HG03460 (cell line): ENCODE data around the gene CCBE1.
"Not testable (repeated sequence)": the region's sequence is repeated elsewhere in the genome, so short reads cannot be mapped to it uniquely, and the experiment has no call there.

ENCODE experiments used
- ATAC-seq: cut with Tn5 transposase; IDR thresholded peaks from one replicate; pipeline ENCODE4 v1.9.1; 2021; ENCODE audit not compliant: unreplicated experiment

The CCBE1 gene

DNA sequence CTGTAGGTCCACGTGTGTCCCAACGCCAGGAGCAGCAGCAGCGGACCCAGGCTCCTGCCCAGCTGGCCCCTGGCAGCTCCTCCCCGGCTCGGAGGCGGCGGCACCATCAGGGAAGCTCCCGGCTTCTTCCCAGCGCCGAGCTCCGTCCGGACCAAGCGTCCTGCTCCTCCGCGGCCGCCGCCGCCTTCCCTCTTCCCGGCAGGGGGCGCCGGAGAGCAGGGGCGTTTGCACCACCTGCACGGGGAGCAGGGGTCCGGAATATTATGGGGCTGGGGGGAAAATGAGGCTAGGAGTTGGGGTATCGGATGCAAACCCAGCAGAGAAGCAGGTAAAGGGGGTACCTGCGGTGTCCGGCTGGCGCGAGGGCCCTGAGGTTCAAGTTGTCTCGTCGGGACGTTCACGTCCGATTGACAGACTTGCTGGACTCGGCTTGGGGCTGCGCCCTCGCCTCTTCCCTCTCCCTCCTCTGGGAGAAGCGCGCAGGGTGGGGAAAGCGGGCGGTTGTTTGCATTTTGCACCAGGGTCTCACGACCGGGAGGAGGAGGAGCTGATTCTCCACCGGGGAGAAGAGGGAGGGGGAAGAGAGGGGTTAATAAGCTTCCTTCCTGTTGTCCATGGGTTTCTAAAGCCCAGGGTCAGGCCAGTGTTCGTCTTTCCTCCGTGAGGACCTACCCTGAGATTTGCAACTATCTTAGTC is at the start of gene CCBE1:
Gene CCBE1 (minus strand): TSS at position 188 of the 697 bp plus-strand sequence.
- no peak for ATAC-seq

DNA sequence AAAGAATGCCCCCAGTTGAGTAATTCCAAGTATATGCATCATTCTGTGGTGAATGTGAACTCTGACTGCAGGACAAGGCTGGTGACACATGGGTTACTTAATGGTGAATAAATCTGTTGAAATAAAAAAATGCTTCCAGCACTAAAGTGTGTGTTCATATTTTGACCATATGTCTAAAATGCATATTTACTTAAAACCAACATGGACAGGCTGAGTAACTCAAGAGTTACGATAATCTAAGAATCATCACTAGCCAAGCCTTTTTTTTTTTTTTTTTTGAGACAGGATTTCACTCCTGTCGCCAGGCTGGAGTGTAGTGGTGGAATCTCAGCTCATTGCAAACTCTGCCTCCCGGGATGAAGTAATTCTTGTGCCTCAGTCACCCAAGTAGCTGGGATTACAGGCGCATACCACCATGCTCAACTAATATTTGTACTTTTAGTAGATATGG is 47.1 kb upstream of the CCBE1 start:
- ATAC-seq = no peak

DNA sequence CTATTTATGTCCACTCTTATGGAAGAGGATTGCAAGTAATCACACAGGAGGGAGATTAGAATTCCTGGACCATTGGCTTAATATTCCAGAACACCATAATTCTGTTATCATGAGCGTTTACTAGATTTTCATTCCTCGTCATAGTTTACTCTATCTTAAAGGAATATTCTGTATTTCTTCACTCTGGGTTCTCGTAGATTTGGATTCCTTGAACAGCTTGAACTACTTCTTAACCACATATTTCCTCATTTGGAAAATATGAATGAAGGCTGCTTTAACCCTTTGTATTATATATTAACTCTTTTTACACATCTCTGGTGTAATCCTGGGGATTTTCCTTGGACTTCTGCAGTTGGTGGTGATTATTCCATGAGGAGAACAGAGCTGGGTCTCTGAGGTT is 46.3 kb upstream of the CCBE1 start:
- ATAC-seq = no peak

DNA sequence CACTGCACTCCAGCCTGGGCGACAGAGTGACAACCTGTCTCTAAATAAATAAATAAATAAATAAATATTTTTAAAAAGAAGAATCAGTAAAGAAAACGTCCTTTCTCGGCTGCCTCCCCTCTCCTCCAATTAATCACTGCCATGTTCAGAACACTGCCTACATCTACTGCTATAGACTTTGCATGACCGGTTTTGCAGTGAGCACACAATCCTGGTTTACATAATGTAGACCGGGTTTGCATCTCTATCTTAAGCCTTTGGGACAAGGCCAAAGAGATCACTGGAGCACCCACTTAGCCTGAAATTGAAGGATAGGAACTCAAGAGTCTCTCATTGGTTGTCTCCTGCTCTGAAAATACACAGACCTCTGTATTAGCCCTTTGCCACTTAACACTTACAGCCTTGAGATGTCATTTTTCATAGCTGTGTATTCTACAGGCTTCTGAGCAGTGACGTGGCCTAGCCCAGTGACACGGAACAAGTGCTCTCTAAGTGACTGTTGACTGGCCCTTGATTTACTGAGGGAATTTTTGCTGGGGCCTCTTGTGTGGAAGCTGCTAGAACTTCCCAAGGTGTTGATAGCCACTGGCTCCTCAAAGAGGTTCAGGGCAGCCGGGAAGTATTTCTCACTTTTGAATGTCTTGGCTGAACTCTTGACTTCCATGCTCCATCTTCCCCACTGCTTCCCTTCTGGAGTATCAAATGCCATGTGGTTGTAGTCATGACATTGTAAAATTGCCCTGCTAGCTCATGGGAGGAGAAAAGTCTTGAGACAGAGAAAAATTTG is 45.3 kb upstream of the CCBE1 start:
- ATAC-seq = no peak

DNA sequence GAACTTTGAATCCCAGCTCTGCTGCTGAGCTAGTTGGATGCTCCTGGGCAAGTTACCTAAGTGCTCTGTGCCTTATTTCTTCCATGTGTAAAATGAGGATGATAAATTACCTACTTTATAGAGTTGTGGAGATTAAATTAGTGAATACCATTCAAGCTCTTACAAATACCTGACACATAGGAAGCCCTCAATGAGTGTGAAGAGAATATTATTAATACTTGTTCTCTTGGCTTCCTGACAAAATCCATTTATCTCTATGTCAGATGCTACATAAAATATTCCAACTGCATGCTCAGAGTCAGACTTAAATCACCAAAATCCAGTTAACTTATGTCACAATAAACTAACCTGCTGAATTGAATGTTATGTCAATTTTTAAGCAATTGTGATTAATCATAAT is 42.9 kb upstream of the CCBE1 start:
- no peak for ATAC-seq

DNA sequence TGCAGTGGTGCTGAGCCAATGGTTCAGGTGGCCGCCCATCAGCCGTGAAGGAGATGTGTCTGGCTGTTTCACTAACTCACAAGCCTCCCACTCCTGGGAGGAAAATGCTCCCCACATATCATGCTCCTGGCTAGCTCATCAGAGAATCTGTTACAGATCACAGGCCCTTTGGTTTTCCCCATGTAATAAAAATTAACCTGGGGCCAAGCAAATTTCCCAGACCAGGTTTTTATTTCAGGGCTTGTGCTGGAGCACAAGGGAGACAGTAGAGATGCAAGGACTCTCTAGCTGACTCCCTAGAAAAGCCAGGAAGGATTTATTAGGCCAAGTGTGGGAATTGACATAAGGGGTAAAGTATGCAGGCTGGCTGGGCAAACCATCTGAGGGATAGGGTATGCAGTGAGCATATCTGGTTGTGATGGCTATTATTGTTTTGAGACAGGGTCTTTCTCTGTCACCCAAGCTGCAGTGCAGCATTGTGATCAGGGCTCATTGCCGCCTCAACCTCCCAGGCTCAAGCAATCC is 40.6 kb upstream of the CCBE1 start:
- ATAC-seq = no peak

DNA sequence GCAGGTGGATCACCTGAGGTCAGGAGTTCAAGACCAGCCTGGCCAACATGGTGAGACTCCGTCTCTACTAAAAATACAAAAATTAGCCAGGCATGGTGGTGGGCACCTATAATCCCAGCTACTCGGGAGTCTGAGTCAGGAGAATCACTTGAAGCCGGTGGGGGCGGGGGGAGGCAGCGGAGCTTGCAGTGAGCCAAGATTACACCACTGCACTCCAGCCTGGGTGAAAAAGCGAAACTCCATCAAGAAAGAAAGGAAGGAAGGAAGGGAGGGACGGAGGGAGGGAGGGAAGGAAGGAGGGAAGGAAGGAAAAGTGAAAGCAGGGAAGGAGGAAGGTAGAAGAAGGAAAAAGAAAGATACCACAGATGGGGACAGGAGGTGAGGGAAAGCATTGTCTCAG is 40.1 kb upstream of the CCBE1 start:
- ATAC-seq = not testable (repeated sequence)

DNA sequence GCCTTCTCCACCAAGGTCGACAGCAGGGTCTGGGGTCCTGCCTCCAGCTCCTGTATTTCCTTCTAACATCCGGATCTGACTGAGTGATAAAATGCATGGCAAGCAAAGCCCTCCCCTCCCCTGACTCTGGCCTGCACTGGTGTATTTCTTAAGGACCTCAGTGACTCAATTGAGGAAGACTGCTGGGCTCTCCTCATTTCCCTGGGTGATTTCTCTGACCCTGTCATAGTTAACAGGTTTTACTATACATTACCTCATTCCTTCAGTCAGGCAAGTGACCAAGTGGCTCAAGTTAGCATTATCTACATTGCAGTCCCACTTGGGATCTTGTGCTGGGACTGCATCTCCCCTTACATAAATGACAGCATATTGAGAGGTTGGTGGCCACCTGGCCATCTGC is 38.8 kb upstream of the CCBE1 start:
- no peak for ATAC-seq

DNA sequence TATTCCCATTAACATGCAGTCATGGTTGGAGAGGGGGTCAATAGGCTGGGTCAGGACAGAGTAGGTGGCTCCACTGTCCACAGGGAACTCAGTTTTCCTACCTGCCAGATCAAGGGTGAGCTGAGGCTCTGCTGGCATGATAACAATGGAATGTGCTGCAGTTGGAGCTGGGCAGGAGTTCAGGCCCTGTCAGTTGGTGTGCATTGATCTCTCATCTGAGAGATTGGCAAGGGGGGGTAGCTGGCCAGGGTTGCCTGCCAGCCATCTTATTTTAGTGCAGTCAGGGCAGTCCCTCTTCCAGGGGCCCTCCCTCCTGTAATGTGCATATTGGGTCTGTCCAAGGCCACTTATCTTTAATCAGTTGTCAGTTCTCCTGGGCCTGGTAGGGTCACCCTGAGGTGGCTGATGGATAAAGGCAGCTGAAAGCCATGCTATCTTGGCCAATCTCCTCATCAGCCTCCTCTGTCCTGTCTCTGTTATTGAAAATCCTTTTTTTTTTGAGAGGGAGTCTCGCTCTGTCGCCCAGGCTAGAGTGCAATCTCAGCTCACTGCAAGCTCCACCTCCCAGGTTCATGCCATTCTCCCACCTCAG is 38.1 kb upstream of the CCBE1 start:
- ATAC-seq = no peak

DNA sequence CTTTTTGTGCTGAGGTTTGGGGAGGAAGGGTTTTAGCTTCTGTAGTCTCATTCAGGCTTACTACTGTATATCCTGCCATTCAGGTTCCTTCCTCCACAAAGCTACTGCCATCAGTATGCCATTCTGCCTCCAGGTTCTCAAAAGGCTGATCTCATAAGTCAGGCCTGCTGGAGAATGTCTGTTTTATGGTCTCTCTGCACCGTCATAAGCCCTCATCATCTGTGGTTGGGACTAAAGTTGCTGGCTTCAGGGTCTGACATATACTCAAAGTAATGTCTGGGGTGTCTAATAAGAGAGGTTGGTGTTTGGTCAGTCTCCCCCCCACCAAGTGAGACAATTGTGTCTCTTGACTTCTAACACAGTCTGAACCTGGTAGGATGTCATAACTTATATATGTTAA is 36.2 kb upstream of the CCBE1 start:
- ATAC-seq = no peak

DNA sequence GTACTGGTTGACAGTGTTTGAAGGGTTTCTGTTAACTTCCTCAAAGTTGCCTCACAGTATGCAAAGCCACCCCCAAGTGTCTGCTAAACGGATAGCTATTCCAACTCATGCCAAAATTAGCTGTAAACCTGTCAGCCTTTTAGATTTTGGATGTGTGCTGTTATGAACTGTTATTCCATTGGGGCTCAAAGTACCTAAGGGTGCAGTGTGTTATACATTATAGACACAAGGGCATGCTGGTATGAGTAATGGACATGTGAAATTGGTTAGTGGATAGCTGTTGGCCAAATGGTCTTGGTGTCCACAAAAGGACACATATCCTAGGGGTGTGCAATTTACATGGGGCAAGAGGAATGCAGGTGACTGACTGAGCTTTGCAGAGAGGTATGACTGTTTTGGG is 33.7 kb upstream of the CCBE1 start:
- ATAC-seq = no peak

DNA sequence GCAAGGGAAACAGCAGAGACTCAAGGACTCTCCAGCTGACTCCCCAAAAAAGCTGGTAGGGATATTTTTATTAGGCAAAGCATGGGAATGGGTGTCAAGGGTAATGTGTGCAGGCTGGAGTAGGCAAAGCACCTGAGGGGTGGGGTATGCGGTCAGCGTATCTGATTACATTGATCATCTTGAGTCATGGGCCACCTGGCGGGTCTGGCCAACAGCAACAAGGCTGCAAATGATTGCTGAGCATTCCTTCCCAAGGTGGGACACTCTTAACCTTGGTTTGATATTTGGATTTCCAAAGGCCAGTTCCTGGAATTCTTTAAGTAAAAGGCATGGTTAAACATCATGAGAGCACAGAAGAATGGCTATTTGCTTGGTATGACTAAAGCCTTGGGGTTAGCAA is 32.6 kb upstream of the CCBE1 start:
- no peak for ATAC-seq

DNA sequence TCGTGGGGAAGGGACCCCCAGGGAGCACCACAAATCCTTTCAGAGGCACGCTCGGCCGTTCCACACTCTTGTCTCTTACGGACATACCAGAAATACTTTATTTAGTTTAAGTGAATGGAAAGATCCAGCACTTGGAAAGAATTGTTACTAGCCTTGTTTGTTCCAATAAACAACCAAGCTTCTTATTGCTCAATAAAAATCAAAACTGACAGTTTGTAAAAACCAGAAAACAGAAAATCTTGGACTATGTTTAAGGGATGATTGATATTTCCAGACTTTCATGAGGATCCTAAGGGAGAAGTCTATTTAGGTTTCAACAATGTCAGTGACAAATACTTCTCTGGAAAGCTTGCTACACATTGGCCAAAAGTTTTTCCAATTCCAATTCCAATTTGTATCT is 31.6 kb upstream of the CCBE1 start:
- ATAC-seq = no peak

DNA sequence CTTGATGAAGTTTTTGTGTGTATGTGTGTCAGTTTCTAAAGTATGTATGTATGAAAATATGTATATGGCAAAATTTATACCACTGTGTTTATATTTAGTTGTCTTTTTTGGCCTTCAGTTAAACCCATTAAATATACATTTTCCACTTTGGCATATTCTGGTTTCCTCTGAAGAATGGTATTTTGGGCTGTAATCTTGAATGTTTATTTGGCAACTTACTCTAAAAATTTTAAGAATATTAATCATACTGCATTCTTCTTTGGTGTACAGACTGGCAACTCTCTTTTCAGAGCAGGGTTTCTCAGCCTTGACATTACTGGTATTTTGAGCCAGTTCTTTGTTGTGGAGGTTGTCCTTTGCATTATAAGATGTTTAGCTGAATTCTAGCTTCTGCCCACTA is 27.9 kb upstream of the CCBE1 start:
- ATAC-seq = no peak

DNA sequence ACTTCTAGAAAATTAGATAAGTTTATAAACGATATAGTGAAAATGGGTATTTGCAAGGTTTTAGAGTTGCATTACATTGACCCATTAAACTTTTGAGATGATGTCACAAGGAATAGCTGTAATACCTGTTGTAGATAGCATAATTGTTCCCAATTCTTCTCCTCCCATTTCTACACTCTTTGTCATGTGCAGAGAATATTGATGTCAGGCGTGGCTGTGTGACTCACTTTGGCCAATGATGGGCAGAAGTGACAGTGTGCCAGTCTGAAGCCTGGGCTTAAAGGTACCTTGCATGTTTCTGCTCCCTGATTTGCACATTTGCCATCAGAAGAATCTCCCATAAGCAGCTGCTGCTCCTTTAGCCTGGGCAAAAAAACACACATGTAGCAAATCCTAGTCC is 26.9 kb upstream of the CCBE1 start:
- ATAC-seq = no peak

DNA sequence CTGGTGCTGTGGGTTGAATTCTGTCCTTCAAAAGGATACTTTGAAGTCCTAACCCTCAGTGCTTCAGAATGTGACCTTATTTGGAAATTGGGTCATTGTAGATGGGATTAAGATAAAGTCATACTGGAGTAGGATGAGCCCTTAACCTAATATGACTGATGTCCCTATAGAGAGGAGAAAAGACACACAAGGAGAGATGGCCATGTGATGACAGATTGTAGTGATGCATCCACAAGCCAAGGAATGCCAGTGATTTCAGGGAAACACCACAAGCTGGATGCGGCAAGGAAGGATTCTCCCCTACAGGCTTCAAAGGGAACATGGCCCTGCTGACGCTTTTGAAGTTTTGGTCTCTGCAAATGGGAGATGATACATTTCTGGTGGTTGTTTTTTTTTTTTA is 24.7 kb upstream of the CCBE1 start:
- no peak for ATAC-seq

DNA sequence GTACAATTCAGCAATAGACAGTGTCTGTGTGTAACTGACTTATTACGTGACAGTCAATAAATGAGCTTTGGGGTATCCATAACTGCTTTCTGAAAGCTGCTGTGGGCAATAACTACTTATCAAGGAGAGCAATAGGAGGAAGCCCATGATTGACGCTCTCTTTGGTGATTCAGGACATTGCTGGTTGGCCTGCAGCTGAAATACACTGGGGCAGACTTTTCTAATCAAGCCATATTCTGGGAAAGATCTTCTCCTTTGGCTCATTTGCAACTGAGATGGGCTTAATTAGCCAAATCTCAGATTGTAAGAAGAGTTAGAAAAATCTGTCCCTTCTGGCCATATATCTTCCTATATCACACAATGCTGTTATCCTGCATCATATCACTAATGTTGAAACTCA is 24.0 kb upstream of the CCBE1 start:
- no peak for ATAC-seq

DNA sequence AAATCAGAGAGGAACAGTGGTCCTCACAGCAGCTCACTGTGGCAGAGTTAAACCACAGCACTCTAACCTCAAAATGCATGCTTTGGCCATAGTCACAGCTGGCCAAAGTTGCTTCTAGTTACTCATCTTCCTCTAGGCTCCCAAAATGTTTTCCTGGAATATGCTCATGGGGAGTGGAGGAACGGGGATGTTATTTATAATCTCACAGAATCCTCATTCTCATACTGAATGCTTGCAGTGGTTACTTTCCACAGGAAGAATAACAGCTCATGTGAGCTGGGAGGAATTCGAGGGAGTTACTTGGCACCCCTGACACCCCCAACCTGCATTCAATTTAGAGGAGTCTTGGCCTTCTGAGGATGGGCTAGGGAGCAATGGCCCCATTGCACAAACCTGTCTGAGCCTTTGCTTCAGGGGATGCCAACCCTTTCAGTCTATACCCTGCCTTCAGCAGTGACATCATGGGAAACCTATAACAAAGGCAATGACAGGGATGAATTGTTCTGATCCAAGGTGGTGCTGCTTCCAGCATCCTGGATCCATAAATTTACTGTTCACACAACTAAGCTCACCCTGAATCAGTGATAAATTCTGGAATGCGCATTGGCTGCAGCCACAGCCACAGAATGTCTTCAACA is 22.4 kb upstream of the CCBE1 start:
- ATAC-seq = no peak

DNA sequence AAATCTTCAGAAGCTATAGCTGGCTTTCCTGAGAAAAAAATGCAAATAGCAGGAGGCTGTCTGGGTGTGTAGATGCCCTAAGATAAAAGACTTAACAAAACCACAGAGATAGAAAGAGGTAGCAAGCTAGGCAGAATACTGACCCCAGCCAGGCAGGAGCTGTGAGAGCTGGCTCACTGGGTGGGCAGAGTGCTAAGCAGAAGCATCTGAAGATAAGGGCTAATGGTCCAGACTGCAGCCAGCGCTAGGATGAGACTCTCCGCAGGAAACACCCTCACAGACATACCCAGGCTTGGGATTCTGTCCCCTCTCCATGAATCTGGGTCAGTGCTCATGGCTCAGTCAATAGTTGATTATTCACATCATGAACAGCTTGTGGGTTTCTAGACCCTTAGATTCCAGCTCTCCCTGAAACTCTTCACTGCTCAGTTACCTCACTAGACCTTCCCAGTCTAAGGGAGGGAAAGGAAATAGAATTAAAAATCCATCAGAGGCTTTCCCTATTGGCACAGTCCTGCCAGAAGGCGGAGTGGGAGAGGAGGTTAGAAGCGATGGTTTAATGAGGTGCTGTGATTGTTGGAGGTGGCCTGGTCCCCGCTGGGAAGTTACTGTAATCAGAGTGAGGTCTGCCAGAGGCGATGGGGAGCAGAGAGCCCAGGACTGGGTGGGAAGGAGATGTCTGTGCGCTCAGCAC is 21.4 kb upstream of the CCBE1 start:
- ATAC-seq = no peak

DNA sequence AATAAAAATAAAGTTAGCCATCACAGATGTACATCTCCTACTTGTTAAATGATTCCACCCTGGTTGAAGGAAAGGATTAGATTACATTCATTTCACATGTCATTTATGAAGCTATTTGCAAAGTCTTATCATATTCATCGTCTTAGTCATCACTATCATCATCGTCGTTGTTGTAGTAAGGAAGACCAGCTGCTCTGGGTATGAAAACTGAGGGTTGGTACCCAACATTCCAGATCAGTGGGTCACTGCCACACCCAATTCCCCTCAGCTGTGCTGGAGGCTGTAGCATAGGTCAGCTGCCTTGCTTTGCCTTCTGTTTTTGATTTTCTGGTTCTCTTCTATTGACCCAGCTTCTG is 20.9 kb upstream of the CCBE1 start:
- no peak for ATAC-seq

DNA sequence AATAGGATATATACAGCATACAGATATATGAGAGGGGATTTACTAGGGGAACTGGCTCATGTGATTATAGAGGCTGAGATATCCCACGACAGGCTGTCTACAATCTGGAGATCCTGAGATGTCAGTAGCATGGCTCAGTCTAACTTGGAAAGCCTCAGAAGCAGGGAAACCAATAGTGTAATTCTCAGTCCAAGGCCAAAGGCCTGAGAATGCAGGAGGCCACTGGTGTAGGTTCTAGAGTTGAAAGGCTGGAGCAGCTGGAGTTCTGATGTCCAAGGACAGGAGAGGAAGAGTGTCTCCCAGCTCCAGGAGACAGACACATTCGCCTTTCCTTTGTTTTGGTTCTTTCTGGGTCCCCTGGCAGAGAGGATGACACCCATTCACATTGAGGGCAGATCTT is 20.1 kb upstream of the CCBE1 start:
- no peak for ATAC-seq
